Measurements from ENCODE around the gene ALPL.

DNA sequence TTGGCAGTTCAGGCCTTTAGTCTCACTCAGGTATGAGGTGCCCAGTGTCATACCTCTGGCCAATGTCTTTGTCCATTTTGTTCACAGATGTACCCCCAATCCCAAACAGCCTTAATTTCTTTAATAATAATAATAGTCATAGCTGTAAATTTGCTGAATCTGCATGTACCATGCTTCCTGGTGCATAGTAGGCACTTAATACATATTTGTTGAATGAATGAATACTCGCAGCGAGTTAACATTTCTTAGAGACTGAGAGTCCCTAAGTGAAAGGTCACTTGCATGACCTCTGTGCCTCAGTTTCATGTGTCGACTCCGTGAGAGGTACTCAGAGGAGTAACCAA lies 12.5 kb downstream of the ALPL start:
- TF ChIP-seq POLR2AphosphoS5 (IDR thresholded peaks at IDR 0.05; ENCODE audit: low read depth, low read length) (no peak), TAF1 (IDR thresholded peaks at IDR 0.05; ENCODE audit: borderline replicate concordance, insufficient read depth, low read length) (no peak)
- TF ChIP-seq, protein P1, sequence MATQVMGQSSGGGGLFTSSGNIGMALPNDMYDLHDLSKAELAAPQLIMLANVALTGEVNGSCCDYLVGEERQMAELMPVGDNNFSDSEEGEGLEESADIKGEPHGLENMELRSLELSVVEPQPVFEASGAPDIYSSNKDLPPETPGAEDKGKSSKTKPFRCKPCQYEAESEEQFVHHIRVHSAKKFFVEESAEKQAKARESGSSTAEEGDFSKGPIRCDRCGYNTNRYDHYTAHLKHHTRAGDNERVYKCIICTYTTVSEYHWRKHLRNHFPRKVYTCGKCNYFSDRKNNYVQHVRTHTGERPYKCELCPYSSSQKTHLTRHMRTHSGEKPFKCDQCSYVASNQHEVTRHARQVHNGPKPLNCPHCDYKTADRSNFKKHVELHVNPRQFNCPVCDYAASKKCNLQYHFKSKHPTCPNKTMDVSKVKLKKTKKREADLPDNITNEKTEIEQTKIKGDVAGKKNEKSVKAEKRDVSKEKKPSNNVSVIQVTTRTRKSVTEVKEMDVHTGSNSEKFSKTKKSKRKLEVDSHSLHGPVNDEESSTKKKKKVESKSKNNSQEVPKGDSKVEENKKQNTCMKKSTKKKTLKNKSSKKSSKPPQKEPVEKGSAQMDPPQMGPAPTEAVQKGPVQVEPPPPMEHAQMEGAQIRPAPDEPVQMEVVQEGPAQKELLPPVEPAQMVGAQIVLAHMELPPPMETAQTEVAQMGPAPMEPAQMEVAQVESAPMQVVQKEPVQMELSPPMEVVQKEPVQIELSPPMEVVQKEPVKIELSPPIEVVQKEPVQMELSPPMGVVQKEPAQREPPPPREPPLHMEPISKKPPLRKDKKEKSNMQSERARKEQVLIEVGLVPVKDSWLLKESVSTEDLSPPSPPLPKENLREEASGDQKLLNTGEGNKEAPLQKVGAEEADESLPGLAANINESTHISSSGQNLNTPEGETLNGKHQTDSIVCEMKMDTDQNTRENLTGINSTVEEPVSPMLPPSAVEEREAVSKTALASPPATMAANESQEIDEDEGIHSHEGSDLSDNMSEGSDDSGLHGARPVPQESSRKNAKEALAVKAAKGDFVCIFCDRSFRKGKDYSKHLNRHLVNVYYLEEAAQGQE (IDR thresholded peaks at IDR 0.05; ENCODE audit: insufficient read depth in 1 of 2, low read depth in 2 of 2, low read length in 2 of 2), result no peak
